ENCODE results near the gene TCN2. TPM values are rescaled to one million over a fixed set of nuclear protein-coding genes. Genes with fewer than 3 reads are reported as not detected.

Gene TCN2
- total RNA-seq, 2 experiments from 2014 or later = 3.8 TPM; not detected in 1

- Histone ChIP-seq H3K9me3 (ENCODE audit: low read length) (no peaks in the 10 kb centered on the region), H3K27ac (ENCODE audit: low read depth, low read length, poor library complexity, severe bottlenecking) (no peak overlapping the region), H3K79me2 (ENCODE audit: insufficient read depth, low read depth, low read length) (no peaks in the 10 kb centered on the region), H4K20me1 (ENCODE audit: insufficient read depth, low read length) (no peaks in the 10 kb centered on the region), H3K9me2 (ENCODE audit: insufficient read depth, low read length) (no peaks in the 10 kb centered on the region), H3K4me2 (ENCODE audit: low read length) (peak overlapping the region; percentile 68; the same call in 1 of the 2 replicates), H2AFZ (ENCODE audit: low read length) (peak overlapping the region; percentile 98), H3K4me1 (ENCODE audit: insufficient read depth, low read length, poor library complexity, severe bottlenecking) (peaks cover 36% of the 10 kb centered on the region), H3K4me3 (ENCODE audit: low read depth, low read length, poor library complexity, severe bottlenecking) (no peak overlapping the region), H3K36me3 (ENCODE audit: insufficient read depth, low read length) (no peaks in the 10 kb centered on the region)
- intact Hi-C loops (cut with micrococcal nuclease; ENCODE audit: unreplicated experiment) = loop anchor here (5.0 kb wide), 1 partner anchor 170 kb away; no protein-coding TSS in a partner anchor
- no TSS peak for BruUV-seq (replicated peaks)
- POLR2A ChIA-PET = interaction anchor here (0.6 to 0.9 kb wide), 2 partner anchors 109 to 184 kb away, joined by 4 to 5 read pairs; no protein-coding TSS in a partner anchor
- TF ChIP-seq CTCF (conservative IDR thresholded peaks at IDR 0.05; ENCODE audit: low read length) = no peak
- TF ChIP-seq EZH2phosphoT487 (IDR thresholded peaks at IDR 0.05; ENCODE audit: borderline replicate concordance, low read depth, low read length) = no peak
- CTCF ChIA-PET (ENCODE audit: unreplicated experiment) = interaction anchor here (0.6 to 0.7 kb wide), 4 partner anchors 13 to 1022 kb away, joined by 4 to 17 read pairs (median 10); no protein-coding TSS in a partner anchor
- DNase-seq (ENCODE audit: low spot score) = no peak
These were observed 441 bp downstream of the TCN2 start for GRCh38 chr22:30607300-30607930.

- intact Hi-C loops (cut with micrococcal nuclease; ENCODE audit: unreplicated experiment) = loop anchor here (5.0 kb wide), 1 partner anchor 171 kb away; no protein-coding TSS in a partner anchor
- Histone ChIP-seq H3K36me3 (ENCODE audit: insufficient read depth, low read length) (no peaks in the 10 kb centered on the region), H4K20me1 (ENCODE audit: insufficient read depth, low read length) (no peaks in the 10 kb centered on the region), H3K4me2 (ENCODE audit: low read length) (no peak overlapping the region), H3K4me3 (ENCODE audit: low read depth, low read length, poor library complexity, severe bottlenecking) (no peak overlapping the region), H3K27ac (ENCODE audit: low read depth, low read length, poor library complexity, severe bottlenecking) (no peak overlapping the region), H2AFZ (ENCODE audit: low read length) (no peak overlapping the region), H3K9me3 (ENCODE audit: low read length) (no peaks in the 10 kb centered on the region), H3K9me2 (ENCODE audit: insufficient read depth, low read length) (no peaks in the 10 kb centered on the region), H3K4me1 (ENCODE audit: insufficient read depth, low read length, poor library complexity, severe bottlenecking) (peaks cover 36% of the 10 kb centered on the region), H3K79me2 (ENCODE audit: insufficient read depth, low read depth, low read length) (no peaks in the 10 kb centered on the region)
- ChIA-PET CTCF (ENCODE audit: unreplicated experiment) (no interaction called here), POLR2A (interaction anchor here (0.6 to 0.9 kb wide), 2 partner anchors 110 to 184 kb away, joined by 4 to 5 read pairs; no protein-coding TSS in a partner anchor)
- TF ChIP-seq CTCF (conservative IDR thresholded peaks at IDR 0.05; ENCODE audit: low read length) = no peak
- no peak for TF ChIP-seq EZH2phosphoT487 (IDR thresholded peaks at IDR 0.05; ENCODE audit: borderline replicate concordance, low read depth, low read length)
- DNase-seq (ENCODE audit: low spot score) = no peak
- no TSS peak for BruUV-seq (replicated peaks)
These were observed 965 bp downstream of the TCN2 start for GRCh38 chr22:30607939-30608338.
